Stimulated activated CD8-positive, alpha-beta memory T cell treated with anti-CD3 and anti-CD28 coated beads, Interleukin-15, amount 100 ng/mL, for 24 hours (primary cell): ENCODE data around the gene CXCL1.

Experiments used
- DNase-seq: peaks from one replicate; pipeline ENCODE4 v3.0.0-alpha.2; 2020; ENCODE audit warnings: low read depth

CXCL1 gene

DNA sequence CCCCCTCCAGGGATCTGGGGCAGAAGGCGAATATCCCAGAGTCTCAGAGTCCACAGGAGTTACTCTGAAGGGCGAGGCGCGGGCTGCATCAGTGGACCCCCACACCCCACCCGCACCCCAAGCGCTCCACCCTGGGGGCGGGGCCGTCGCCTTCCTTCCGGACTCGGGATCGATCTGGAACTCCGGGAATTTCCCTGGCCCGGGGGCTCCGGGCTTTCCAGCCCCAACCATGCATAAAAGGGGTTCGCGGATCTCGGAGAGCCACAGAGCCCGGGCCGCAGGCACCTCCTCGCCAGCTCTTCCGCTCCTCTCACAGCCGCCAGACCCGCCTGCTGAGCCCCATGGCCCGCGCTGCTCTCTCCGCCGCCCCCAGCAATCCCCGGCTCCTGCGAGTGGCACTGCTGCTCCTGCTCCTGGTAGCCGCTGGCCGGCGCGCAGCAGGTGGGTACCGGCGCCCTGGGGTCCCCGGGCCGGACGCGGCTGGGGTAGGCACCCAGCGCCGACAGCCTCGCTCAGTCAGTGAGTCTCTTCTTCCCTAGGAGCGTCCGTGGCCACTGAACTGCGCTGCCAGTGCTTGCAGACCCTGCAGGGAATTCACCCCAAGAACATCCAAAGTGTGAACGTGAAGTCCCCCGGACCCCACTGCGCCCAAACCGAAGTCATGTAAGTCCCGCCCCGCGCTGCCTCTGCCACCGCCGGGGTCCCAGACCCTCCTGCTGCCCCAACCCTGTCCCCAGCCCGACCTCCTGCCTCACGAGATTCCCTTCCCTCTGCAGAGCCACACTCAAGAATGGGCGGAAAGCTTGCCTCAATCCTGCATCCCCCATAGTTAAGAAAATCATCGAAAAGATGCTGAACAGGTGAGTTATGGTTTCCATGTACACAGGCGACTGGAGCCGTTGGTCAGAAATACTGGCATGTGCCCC, at the start of gene CXCL1:
Gene CXCL1, plus strand, starts transcription at position 264 of the 926 bp plus-strand sequence. Its CDS starts 78 bp downstream, at position 342.
- DNase-seq, result no peak

DNA sequence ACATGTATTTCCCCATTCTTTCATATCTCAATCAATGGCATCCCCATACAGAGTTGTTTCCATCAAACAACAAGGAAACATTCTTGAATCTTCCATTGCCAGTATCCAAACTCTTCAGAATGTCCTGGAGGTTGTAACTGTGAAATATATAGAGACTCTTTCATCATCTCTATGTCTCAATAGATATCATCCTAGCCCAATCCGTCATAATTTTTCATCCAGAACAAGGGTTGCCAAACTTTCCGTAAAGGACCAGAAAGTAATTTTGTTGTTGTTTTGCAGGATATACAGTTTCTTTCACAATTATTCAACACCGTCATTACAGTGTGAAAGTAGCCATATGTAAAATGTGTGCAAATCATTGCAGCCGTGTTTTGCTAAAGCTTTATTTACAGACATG, 47.9 kb upstream of the CXCL1 start:
- no peak for DNase-seq

DNA sequence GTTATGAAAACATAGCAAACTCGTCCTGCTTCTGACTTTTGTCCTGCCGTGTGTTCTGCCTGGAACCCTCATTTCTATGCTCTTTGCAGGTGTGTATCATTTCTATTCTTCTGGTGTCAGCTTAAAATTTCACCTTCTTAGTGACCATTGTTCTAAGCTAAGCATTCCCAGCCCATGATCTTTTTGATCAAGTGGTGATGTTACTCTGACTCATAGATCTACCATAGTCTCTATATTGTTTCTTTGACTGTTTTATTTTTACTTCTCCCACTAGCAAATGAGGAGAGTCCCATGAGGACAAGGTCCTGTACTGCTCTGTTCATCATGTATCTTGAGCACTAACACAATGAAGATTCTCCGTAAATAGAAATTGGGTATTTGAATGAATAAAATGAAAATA, 46.8 kb upstream of the CXCL1 start:
- DNase-seq, result no peak

DNA sequence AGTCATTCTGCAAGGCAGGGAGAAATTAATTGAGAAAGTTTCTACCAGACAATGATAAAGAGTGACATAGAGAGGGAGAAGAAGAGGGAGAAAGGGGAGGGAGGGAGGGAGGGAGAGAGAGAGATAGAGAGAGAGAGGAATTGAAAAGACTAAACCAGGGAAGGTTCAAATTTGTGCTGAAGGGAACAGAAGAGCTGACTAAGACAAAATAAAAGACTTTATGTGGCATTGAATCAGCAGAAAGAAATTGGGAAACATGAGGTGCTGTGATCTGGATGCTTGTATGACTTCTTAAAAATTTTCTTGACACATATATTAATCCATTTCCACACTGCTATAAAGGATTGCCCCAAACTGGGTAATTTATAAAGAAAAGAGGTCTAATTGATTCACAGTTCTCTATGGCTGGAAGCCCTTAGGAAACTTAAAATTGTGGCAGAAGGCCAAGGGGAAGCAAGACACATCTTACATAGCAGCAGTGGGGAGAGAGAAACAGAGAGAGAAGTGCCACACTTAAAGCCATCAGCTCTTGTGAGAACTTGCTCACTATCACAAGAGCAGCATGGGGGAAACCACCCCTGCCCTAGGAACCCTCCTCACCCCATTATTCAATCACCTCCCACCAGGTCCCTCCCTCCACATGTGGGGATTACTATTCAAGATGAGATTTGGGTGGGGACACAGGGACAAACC, 46.2 kb upstream of the CXCL1 start:
- DNase-seq, result no peak

DNA sequence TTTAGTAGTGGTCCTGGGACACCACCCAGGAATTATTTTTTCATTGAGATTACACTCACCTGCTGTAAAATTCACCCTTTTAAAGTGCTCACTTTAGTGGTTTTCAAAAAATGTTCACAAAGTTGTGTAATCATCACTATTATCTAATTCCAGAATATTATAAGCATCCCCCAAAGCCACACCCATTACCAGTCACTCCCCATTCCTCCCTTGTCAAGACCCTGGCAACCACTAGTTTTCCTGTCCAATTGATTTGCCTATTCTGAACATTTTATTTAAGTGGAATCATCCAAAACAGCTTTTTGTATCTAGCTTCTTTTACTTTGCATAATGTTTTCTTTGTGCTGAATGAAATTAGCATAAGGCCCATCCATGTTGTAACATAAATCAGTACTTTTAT, 45.4 kb upstream of the CXCL1 start:
- no peak for DNase-seq

DNA sequence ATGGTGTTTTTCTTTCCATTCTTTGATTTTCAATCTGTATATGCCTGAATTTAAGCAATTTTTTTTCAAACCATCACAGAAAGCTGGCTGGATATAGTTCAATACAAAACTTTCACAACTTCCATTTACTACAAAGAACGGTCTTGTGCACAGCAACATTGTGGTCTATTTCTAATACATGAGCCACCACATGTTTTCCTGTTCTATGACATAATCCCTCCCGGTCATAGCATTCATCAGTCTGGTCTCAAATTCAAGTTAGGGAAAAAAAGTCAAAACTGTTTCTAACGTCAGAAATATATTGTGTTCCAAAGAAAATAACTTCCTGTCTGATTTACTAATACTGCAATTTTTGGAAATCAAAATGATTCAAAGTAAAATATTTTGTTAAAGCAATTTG, 40.2 kb upstream of the CXCL1 start:
- no peak for DNase-seq

DNA sequence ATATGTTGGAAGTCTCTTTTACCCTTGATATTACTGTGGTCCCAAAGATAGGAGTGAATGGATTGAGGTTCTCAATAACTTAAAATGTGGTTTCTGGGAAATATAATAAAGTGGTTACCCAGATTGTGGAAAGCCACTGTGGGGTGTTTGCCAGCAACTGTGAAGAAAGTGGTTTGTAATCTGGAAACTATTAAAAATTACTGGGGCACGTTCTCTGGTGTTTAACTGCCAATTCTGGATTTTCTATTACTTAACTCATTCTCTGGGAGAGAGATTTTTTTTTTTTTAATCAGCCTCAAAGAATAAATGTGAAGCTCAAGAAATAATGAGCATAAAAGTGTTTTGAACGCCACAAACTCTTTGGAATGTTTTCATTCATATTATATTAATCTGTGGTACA, 37.6 kb upstream of the CXCL1 start:
- DNase-seq, result no peak

DNA sequence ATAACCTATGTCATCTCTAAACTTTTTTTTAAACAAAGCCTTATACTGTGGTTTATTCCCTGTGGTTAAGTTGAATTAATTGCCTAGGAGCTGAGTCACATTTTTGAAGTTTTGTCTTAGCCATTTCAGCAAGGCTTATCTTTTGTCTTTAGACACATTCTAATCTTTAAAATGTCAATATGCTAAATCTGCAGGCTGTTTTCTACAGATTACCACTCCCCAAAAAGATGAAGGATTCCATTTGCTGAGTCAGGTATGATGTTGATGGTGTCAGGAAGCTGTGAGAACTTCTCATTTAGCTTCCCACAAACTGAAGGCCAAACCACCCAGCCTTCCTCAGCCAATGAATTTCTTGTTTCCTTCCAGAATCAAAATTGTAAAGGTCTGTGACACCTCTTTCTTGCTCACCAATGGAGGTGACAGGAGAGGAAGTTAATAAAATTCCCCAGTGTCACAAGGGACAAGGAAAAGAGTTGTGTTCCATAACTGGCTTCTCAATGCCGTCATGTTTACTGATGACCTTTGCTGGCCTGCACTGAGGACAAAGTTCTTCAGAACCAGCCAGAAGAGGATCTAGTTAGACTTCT, 36.4 kb upstream of the CXCL1 start:
- no peak for DNase-seq

DNA sequence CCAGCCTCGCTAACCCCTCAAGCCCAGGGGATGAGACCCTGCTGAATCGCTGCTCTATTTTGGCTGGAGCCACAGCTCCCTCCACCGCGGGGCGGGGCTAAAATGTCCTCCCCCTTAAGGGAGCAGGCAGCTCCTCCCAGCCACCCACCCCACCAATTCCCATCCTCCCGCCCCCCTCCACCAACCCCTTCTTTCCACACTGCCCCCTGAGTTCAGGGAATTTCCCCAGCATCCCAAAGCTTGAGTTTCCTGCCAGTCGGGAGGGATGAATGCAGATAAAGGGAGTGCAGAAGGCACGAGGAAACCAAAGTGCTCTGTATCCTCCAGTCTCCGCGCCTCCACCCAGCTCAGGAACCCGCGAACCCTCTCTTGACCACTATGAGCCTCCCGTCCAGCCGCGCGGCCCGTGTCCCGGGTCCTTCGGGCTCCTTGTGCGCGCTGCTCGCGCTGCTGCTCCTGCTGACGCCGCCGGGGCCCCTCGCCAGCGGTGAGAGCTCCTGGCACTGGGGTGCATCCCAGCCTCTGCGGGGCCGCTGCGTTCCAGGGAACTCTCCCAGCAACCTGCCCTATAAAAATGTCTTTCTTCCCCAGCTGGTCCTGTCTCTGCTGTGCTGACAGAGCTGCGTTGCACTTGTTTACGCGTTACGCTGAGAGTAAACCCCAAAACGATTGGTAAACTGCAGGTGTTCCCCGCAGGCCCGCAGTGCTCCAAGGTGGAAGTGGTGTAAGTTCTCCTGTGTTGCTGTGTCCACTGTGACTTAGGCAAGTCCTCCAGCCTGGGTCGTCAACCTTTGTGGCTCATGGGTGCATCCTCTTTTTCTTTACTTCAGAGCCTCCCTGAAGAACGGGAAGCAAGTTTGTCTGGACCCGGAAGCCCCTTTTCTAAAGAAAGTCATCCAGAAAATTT, 32.6 kb upstream of the CXCL1 start, which contains the start of gene CXCL6:
Gene CXCL6, plus strand, starts transcription at position 306 of the 907 bp plus-strand sequence. Its CDS starts 73 bp downstream, at position 379.
- DNase-seq, result no peak

DNA sequence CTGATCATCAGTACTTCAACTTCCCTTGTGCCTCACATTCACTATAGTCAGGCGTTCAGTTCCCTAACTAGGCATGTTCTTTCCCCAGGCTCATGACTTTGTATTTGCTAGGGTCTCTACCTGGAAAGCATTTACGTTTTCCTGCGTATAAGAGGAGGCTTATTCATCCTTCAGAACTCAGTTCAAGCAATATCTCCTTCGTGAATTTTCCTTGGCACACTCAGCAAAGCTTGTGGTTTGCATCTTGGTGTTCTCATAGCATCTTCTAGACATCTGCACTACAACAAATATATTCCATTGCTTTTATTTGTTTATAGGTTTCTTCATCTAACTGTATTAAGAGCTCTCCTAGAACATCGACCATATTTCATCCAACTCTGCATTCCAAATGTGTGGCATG, 30.1 kb upstream of the CXCL1 start:
- DNase-seq, result no peak

DNA sequence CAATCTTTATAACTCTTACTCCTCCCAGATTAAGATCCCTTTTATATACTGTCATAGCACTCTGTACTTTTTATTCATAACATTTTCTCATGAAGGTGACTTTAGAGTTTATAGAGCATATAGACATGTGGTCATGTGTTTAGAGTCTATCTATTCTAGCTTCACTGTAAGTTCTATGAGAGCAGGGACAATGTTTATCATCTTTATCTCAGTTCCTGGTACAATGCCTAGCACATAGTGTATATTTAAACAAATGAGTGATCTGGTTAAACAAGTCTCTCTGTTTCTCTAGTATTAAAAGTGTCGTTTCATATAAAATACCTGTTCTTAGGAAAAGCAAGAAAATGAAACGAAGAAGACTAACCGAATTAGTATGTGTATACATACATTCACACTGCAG, 29.5 kb upstream of the CXCL1 start:
- no peak for DNase-seq

DNA sequence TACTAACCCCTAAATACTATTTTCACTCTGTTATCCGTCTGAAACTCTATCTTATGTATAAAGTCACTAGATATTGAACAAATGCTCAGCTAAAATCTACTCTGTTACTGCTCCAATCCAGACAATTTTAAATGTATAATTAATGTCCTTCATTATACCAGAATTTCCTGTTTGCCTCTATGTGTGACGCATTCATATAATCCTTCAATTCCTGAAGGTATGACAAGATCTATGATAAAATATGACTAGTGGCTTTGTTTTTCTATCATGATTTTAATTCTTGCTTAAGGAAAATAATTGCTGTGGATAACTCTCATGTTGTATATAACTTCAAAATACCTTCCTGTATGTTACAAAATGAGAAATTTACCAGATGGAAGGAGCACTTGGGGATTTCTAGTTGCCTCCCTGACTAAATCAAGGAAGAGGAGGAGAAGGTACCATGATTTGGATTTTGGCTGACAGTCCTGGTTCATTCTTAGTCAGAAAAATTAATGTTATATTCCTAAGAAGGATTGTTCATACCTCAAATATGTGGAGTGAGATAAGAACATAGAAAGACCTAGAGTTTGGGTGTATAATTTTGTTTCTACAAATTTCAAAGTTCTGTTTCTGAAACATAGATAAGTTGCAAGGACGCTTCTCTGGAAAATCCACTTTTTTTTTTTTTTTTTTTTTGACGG, 27.8 kb upstream of the CXCL1 start:
- DNase-seq, result no peak

DNA sequence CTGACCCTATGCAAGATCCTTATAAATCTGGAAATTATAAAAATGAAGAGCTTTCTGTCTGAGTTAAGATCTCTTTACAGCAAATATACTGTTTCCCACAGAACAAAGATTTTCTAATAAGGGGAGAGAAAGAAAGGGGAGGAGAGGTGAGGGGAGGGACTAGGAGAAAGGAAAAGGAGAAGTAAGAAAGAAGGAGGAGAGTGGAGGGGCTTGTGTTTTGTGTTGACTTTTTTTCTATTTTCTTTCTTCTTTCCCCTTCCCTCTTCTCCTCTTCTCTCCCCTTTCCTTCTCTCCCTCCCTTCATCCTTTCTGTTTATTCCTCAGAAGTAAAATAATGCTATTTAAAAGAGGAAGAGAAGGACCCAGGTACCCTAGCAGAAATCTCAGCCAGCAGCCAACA, 26.5 kb upstream of the CXCL1 start:
- DNase-seq, result no peak

DNA sequence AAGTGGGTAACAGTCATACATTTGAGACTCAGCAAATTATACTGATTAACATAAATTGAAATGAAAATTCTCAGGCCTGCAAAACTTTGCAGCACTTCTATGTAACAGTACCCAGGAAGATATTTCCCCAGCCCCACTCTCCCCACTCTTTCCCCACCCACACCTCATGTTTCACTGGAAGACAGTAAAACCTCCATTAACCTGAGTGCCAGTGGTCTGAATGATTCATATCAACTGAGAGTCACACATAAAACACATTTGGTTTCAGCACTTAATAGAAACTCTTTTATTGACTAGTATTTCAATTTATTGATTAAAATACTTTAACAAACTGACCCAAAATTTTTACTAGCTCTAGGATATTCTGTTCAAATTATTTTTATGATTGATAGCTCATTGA, 25.8 kb upstream of the CXCL1 start:
- DNase-seq, result no peak

DNA sequence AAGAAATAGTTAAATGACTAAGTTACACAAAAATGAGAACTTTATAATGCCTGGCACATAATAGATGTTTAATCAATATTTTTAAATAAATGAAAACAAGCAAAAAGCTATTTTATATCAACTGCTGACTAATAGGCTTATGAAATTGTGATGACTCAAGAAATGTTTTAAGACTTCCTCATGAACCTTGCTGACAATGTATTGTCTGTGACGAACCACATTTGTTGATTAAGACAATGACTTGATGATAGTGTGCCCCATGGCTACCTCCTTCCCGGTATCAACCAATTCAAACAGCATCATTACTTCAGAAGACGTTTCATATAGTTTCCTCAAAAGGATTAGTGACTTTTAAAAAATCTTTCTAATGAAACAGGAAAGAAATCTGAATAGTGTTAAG, 24.8 kb upstream of the CXCL1 start:
- DNase-seq, result no peak

DNA sequence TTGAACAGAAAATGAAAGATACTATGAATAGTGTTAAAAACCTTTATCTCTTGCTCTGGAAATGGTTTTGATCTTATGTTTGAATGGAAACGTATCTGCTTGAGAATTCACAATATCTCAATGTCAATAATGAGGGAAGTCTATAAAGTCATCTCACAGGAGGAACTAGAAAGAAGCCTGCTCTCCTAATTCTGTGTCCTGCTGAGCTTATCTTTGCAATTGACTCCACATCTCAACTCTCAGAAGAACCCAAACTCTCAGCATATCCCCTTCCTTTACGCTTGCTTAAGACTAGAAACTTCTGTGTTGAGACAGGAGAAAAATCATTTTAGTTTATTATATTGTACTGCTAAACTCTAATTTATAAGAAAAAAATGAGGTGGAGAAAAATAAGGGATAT, 24.4 kb upstream of the CXCL1 start:
- no peak for DNase-seq

DNA sequence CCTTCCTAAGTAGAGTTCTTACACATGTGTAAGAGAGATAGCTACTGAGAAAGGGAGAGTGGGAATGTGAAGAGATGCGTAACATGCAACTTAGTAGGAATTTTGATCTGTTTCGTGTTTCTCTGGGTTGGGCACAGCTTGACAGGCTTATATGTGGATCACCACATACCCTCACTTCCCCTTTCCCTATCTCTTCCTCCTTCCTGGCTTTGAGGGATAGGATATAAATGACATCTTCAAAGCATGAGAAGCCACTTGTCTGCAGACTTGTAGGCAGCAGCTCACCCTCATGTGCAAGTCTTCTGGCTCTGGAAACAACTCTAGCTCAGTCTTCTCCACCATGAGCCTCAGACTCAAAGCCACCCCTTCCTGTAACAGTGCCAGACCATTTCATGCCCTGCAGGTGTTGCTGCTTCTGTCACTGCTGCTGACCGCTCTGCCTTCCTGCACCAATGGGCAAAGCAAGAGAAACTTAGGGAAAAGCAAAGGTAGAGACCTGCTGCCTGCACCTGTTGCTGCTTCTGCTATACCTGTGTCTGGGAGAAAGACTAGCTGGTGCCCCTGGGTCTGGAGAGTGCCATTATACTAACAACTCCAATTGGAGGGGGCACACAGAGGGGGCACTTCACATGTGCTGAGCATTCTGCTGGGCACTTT, 21.5 kb upstream of the CXCL1 start:
- DNase-seq, result no peak

DNA sequence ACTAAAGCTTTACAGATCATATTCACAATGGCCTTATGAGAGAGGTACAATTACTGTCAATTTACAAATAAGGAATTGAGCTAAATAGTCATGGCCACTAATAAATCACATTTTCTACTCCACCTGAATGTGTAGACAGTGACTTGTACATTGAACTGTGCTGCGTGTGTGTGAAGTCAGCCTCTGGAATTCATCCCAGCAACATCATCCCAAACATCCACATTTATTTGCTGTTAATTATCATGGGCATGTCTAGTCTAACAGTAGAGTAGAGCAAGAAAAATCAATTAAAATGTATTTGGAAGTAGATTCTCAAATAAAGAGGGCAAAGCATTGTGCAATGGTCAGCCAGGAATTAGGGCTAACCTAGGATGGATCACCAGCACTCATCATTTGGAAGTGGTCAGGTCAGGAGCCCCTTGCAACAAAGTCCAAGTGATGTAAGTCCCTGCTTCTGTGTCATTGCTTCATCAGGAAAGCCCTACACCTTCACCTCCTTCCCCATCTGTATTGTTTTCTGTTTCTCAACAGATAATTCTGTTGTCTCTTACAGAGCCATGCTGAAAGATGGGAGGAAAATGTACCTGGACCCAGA, 20.9 kb upstream of the CXCL1 start:
- DNase-seq, result no peak

DNA sequence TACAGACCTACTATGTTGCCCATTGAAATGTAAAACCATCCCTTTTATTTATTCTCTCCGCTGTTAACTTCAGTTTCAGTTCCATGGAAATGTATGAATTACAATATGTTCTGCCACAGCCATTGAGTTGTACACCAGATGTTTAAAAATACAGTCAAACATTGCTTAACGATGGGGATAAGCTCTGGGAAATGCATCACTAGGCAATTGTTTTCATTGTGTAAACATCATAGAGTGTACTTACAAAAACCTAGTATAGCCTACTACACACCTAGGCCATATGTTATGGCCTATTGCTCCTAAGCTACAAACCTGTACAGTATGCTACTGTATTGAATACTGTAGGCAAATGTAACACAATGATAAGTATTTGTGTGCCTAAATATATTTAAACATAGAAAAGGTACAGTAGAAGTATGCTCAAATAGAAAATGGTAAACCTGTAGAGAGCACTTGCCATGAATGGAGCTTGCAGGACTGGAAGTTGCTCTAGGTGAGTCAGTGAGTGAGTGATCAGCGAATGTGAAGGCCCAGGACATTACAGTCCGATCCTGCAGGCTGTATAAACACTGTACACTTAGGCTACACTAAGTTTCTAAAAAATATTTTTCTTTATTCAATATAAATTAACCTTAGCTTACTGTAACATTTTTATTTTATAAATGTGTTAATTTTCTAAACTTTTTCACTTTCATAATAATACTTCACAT, 18.8 kb upstream of the CXCL1 start:
- DNase-seq, result no peak

DNA sequence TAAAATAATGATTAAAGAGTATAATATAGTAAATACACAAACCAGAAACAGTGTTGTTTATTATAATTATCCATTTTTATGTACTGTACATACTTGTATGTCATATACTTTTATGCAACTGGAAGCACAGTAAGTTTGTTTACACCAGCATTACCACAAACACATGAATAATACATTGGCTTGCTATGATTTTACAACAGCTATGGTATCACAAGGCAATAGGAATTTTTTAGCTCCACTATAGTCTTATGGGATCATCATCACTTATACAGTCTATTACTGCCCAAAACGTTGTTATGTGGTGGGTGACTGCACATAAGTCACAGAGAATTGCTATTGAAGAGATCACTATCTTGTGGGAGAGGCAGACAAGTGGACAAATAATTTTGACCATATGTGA, 17.9 kb upstream of the CXCL1 start:
- DNase-seq, result no peak
